Skeletal muscle tissue (tissue), 4 donors: ENCODE measurements around the gene KCNA3. TPM values are rescaled to one million over a fixed set of nuclear protein-coding genes. Genes with fewer than 3 reads are reported as not detected.
"Not testable (repeated sequence)": the region's sequence is repeated elsewhere in the genome, so short reads cannot be mapped to it uniquely, and the experiment has no call there.

ENCODE experiments used
- H3K27ac ChIP-seq: one replicate; pipeline ENCODE4 v1.7.0; 2013; ENCODE audit warnings: mild to moderate bottlenecking, low read depth, low read length, inconsistent platforms
- H3K27me3 ChIP-seq, 3 donors: one replicate each; pipeline ENCODE4 v1.7.0; 2013; ENCODE audit warnings: low read length in 3 of 3; ENCODE audit not compliant: control insufficient read depth in 3 of 3, insufficient read depth in 3 of 3
- H3K36me3 ChIP-seq, 3 donors: one replicate each; pipeline ENCODE4 v1.7.0; 2013; ENCODE audit warnings: low read length in 3 of 3; ENCODE audit not compliant: control insufficient read depth in 3 of 3, insufficient read depth in 3 of 3
- H3K4me1 ChIP-seq, 3 donors: one replicate each; pipeline ENCODE4 v1.7.0; 2013; ENCODE audit warnings: low read length in 3 of 3, mild to moderate bottlenecking in 3 of 3; ENCODE audit not compliant: control insufficient read depth in 3 of 3, insufficient read depth in 3 of 3
- H3K4me3 ChIP-seq, 3 donors: one replicate each; pipeline ENCODE4 v1.7.0; 2013; ENCODE audit warnings: low read length in 3 of 3
- H3K9ac ChIP-seq, 3 donors: one replicate each; pipeline ENCODE4 v1.7.0; 2013; ENCODE audit warnings: low read length in 3 of 3, mild to moderate bottlenecking in 3 of 3, moderate library complexity in 2 of 3, low read depth in 1 of 3
- H3K9me3 ChIP-seq, 3 donors: one replicate each; pipeline ENCODE4 v1.7.0; 2013; ENCODE audit warnings: low read length in 3 of 3; ENCODE audit not compliant: control insufficient read depth in 3 of 3
- total RNA-seq: library from RNA; depleted of rRNA; stranded (reverse); fragments of >200 nt; gene quantifications from one replicate; pipeline ENCODE4 v1.2.3, GENCODE V29; 2014
- donor health status: Osteomylitis.

KCNA3 gene
- total RNA-seq, 1 donor from 2014 or later = 0.52 TPM

GRCh38 chr1:110672001-110672752, 2.6 kb downstream of the KCNA3 start:
- Histone ChIP-seq H3K4me3 (no peak overlapping the region), H3K27me3 (peaks cover 45 to 49% (median 48%) of the 10 kb centered on the region in 3 donors), H3K9ac (no peak overlapping the region), H3K4me1 (peaks cover 0 to 6% (median 0%) of the 10 kb centered on the region in 3 donors), H3K36me3 (no peaks in the 10 kb centered on the region), H3K9me3 (peaks cover 0 to 3% (median 1%) of the 10 kb centered on the region in 3 donors), H3K27ac (no peak overlapping the region)

- H3K36me3 ChIP-seq = no peaks in the 10 kb centered on the region
- peaks cover 41 to 48% (median 42%) of the 10 kb centered on the region in 3 donors for H3K27me3 ChIP-seq
Observed at GRCh38 chr1:110671361-110671760, 3.4 kb downstream of the KCNA3 start.

GRCh38 chr1:110668549-110668948, 6.2 kb downstream of the KCNA3 start:
- Histone ChIP-seq H3K27ac (no peak overlapping the region), H3K4me3 (no peak overlapping the region), H3K27me3 (peaks cover 18 to 25% (median 20%) of the 10 kb centered on the region in 3 donors)

More at GRCh38 chr1:110671361-110671760, 3.4 kb downstream of the KCNA3 start:
- H3K4me3 ChIP-seq = no peak overlapping the region
- no peak overlapping the region for H3K9ac ChIP-seq
- no peak overlapping the region for H3K27ac ChIP-seq
- peaks cover 0 to 3% (median 1%) of the 10 kb centered on the region in 3 donors for H3K9me3 ChIP-seq
- peaks cover 0 to 6% (median 0%) of the 10 kb centered on the region in 3 donors for H3K4me1 ChIP-seq

GRCh38 chr1:110667776-110668175, 7.0 kb downstream of the KCNA3 start:
- Histone ChIP-seq H3K4me3 (no peak overlapping the region), H3K27ac (no peak overlapping the region), H3K9me3 (no peaks in the 10 kb centered on the region), H3K36me3 (no peaks in the 10 kb centered on the region), H3K27me3 (peaks cover 10 to 18% (median 12%) of the 10 kb centered on the region in 3 donors), H3K4me1 (no peaks in the 10 kb centered on the region), H3K9ac (no peak overlapping the region)

More at GRCh38 chr1:110668549-110668948, 6.2 kb downstream of the KCNA3 start:
- Histone ChIP-seq H3K9me3 (peaks cover 0 to 2% (median 1%) of the 10 kb centered on the region in 3 donors), H3K4me1 (no peaks in the 10 kb centered on the region), H3K9ac (no peak overlapping the region), H3K36me3 (no peaks in the 10 kb centered on the region)

- H3K27me3 ChIP-seq = no peaks in the 10 kb centered on the region
- H3K4me1 ChIP-seq = no peaks in the 10 kb centered on the region
- no peak overlapping the region for H3K27ac ChIP-seq
- H3K9me3 ChIP-seq = no peaks in the 10 kb centered on the region
- no peaks in the 10 kb centered on the region for H3K36me3 ChIP-seq
- no peak overlapping the region for H3K4me3 ChIP-seq
- H3K9ac ChIP-seq = no peak overlapping the region
Observed at GRCh38 chr1:110663241-110663640, 11.5 kb downstream of the KCNA3 start.

- not testable (repeated sequence) for H3K27ac ChIP-seq, H3K36me3 ChIP-seq, H3K27me3 ChIP-seq, H3K4me1 ChIP-seq, H3K9ac ChIP-seq, H3K4me3 ChIP-seq, H3K9me3 ChIP-seq
Observed at GRCh38 chr1:110659559-110659958, 15.2 kb downstream of the KCNA3 start.

GRCh38 chr1:110657351-110657750, 17.4 kb downstream of the KCNA3 start:
- Histone ChIP-seq H3K27me3 (no peaks in the 10 kb centered on the region), H3K36me3 (no peaks in the 10 kb centered on the region), H3K9ac (no peak overlapping the region), H3K27ac (no peak overlapping the region), H3K4me1 (no peaks in the 10 kb centered on the region), H3K9me3 (no peaks in the 10 kb centered on the region), H3K4me3 (no peak overlapping the region)

GRCh38 chr1:110650609-110651008, 24.1 kb downstream of the KCNA3 start:
- Histone ChIP-seq H3K27me3 (no peaks in the 10 kb centered on the region), H3K4me3 (no peak overlapping the region), H3K9me3 (no peaks in the 10 kb centered on the region), H3K27ac (no peak overlapping the region), H3K4me1 (peaks cover 0 to 3% (median 0%) of the 10 kb centered on the region in 3 donors), H3K36me3 (no peaks in the 10 kb centered on the region), H3K9ac (no peak overlapping the region)

GRCh38 chr1:110648417-110648816, 26.3 kb downstream of the KCNA3 start:
- Histone ChIP-seq H3K9ac (no peak overlapping the region), H3K36me3 (no peaks in the 10 kb centered on the region), H3K27me3 (no peaks in the 10 kb centered on the region), H3K9me3 (no peaks in the 10 kb centered on the region), H3K4me1 (peaks cover 0 to 3% (median 0%) of the 10 kb centered on the region in 3 donors), H3K4me3 (no peak overlapping the region), H3K27ac (no peak overlapping the region)

GRCh38 chr1:110647254-110647891, 27.4 kb downstream of the KCNA3 start:
- H3K27ac ChIP-seq = no peak overlapping the region

More at GRCh38 chr1:110647254-110647891, 27.4 kb downstream of the KCNA3 start:
- no peaks in the 10 kb centered on the region for H3K36me3 ChIP-seq
- no peaks in the 10 kb centered on the region for H3K9me3 ChIP-seq
- no peak overlapping the region for H3K9ac ChIP-seq
- peaks cover 0 to 3% (median 0%) of the 10 kb centered on the region in 3 donors for H3K4me1 ChIP-seq
- H3K27me3 ChIP-seq = no peaks in the 10 kb centered on the region
- H3K4me3 ChIP-seq = no peak overlapping the region
